Dermis microvascular lymphatic vessel endothelial cell (primary cell): ENCODE data around the gene DHRS4L2. TPM values are rescaled to one million over a fixed set of nuclear protein-coding genes. Genes with fewer than 3 reads are reported as not detected.
"Not testable (repeated sequence)": the region's sequence is repeated elsewhere in the genome, so short reads cannot be mapped to it uniquely, and the experiment has no call there.

ENCODE experiments used
- DNase-seq, 2 donors: peaks; one replicate each; pipeline versions ENCODE4 v3.0.0 to v3.0.0-alpha.2; 2010; ENCODE audit warnings: low read depth in 2 of 2
- total RNA-seq: library from RNA; depleted of rRNA; stranded (reverse); fragments of >200 nt; gene quantifications from 2 replicates; pipeline ENCODE4 v1.2.1, GENCODE V29; 2014

Gene DHRS4L2
- total RNA-seq: 14.0 and 19.6 TPM in 2 replicates

DNA sequence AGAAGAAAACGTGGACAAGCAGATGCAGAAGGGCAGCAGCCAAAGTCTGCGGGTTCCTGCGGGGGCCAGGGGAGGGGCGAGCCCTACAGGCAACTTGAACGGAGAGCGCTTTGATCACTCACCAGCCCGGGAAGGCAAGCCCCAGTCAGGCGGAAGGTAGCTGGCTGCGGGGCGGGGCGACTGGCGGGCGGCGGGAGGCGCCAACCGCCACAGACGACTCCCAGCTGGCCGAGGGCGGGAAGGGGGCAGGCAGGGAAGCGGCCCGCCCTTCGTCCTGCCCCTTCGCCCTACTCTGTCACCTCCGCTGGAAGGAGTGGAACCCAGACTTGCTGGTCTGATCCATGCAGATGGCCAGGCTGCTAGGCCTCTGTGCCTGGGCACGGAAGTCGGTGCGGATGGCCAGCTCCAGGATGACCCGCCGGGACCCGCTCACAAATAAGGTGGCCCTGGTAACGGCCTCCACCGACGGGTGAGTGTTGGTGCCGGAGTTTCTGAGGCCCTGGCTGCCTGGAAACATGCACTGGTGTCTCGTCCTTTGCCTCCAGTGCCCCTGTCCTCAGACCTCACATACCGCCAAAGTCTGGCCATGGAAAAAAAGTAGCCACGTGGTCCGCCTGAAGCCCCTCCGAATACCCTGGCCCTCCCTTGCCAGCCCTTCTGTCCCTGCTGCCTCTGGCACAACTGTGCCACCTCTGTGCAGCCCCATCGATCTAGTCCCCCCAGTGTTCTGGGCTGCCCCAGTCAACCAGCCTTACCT lies at the start of gene DHRS4L2:
TSS of gene DHRS4L2 (plus strand) at position 323 of the 757 bp plus-strand sequence. CDS start at position 342, 19 bp downstream.
- DNase-seq: peak in 1 of 2 donors; percentile 60

GRCh38 chr14:23939607-23940326 lies 49.0 kb upstream of the DHRS4L2 start:
- no peak for DNase-seq

- no peak for DNase-seq
Observed at GRCh38 chr14:23941230-23941629, 47.5 kb upstream of the DHRS4L2 start.

DNA sequence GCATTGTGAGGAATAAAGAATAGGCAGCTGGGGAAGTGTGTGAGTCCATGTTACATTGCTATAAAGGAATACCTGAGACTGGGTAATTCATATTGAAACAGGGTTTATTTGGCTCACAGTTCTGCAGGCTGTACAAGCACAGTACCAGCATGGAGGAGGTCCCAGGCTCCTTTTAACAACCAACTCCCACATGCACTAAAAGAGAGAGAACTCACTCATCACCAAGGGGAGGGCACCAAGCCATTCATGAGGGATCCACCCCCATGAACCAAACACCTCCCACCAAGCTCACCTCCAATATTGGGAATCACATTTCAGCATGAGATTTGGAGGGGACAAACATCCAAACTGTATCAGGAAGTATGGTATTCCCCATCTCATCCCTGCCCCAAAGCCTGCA lies 47.1 kb upstream of the DHRS4L2 start:
- DNase-seq: no peak

- no peak for DNase-seq
Observed at GRCh38 chr14:23942587-23942986, 46.1 kb upstream of the DHRS4L2 start.

DNA sequence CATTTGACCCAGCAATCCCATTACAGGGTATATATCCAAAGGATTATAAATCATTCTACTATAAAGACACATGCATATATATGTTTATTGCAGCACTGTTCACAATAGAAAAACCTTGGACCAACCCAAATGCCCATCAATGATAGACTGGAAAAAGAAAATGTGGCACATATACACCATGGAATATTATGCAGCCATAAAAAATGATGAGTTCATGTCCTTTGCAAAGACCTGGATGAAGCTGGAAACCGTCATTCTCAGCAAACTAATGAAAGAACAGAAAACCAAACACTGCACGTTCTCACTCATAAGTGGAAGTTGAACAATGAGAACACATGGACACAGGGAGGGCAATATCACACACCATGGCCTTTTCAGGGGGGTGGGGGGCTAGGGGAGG lies 39.7 kb upstream of the DHRS4L2 start:
- not testable (repeated sequence) for DNase-seq

DNA sequence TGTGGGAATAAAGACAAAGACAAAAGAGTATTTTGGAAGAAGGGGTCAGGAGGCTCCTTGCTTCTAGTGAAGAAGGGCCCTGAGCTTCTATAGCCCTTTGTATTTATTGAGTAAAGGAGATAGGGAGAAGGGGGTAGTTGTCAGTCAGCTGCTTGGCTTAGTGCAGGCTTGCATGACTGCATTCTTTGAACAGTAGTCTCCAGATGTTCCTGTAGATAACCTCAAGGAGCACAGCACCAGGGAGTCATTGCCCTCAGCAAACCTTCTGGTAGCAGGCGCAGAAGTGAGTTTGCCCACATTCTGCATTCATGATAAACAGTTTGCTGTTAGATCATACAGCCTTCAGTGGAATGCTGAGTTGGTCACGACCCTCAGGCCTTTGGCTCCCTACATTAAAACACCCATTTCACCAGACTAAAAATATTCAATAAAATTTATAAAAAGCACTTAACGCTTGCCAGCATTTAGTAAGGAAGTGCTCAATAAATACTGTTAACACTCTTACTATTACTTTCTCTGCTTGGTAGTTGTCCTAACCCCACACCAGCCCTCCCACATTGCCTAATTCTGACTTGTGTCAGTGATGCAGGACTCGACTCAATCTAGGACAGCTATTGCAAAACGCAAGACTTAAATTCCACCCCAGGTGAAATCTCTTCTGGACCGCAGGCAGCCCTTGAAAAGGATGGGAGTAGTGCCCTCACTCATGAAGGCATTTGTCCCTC lies 38.2 kb upstream of the DHRS4L2 start:
- DNase-seq: no peak

GRCh38 chr14:23951136-23951466 lies 37.6 kb upstream of the DHRS4L2 start:
- not testable (repeated sequence) for DNase-seq

DNA sequence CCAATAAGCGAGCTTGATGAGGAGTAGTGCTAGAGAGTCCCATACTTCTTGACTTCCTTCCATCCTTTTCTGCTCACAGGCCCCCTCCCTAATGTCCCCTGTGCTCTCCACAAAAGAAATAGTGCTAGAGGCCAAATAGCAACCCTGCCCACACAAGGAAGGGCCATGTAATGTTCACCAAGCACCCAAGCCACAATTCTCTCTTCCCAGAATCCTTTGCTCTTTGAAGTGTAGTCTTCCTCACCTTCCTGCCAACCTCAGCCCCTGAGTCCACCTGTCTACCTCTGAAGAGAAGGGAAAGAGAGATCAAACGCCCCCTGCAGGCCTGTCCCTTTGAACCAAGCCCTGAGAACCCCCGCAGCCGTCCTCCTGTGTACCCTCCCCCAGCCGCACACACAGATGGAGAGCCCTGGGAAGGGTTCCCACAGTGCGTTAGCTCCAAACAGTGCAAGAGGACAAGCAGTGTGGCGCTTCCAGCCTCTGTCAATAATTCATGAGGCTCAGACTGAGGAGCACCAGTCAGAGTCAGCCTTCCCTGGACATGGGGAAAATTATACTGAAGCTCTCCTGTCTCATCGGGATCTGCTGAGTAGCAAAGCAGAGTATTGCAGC lies 37.0 kb upstream of the DHRS4L2 start:
- no peak for DNase-seq

- not testable (repeated sequence) for DNase-seq
Observed at GRCh38 chr14:23953116-23953463, 35.6 kb upstream of the DHRS4L2 start.

- DNase-seq: peak; percentile 51 to 83
Observed at GRCh38 chr14:23953464-23954278, 35.1 kb upstream of the DHRS4L2 start, which contains the start of gene DHRS4. Gene DHRS4 (plus strand): TSS chr14:23953770. CDS start chr14:23953789, 19 bp downstream.

DNA sequence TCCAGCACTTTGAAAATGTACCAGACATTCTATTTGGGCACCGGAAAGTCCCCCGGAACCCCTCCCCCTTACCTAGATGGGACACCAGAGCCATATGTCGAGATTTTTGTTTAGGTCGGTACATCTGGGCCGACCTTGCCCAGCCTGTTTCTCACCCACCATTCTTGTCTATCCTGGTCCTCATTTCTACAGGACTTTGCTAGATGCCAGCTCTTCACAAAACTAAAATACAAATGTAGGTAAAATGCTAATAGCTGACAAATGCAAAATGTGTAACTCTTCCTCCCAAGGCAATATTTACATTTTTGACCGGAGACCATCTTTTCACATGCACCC lies 34.5 kb upstream of the DHRS4L2 start:
- DNase-seq: not testable (repeated sequence)

DNA sequence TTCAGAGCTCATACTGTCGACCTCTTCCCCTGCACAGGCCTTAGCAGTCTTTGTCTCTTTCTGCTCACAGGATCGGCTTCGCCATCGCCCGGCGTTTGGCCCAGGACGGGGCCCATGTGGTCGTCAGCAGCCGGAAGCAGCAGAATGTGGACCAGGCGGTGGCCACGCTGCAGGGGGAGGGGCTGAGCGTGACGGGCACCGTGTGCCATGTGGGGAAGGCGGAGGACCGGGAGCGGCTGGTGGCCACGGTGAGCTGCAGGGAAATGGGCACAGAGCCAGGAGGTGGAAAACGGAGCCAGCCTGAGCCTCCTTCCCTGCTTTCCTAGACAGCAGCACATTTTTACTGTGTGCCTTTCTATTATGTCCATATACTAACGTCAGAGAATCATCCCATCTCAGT lies 33.8 kb upstream of the DHRS4L2 start:
- not testable (repeated sequence) for DNase-seq

DNA sequence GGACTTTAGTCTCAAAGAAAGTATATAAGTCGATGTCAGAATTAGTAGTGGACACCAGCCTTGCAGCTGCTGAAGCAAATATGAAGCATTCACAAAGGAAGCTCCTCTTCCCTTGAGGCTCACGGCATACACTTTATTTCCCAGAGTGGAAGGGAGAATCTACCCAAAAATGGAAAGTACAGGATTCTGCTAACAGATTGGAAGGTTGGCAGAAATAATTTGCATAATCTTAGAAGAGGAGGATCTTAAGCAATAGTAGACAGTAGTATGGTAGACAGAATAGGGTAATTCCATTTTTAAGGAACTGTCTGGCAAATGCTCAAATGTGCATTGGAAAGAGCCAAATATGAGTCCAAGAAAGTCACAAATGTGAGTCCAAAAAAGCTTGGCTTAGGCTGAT lies 32.9 kb upstream of the DHRS4L2 start:
- not testable (repeated sequence) for DNase-seq

DNA sequence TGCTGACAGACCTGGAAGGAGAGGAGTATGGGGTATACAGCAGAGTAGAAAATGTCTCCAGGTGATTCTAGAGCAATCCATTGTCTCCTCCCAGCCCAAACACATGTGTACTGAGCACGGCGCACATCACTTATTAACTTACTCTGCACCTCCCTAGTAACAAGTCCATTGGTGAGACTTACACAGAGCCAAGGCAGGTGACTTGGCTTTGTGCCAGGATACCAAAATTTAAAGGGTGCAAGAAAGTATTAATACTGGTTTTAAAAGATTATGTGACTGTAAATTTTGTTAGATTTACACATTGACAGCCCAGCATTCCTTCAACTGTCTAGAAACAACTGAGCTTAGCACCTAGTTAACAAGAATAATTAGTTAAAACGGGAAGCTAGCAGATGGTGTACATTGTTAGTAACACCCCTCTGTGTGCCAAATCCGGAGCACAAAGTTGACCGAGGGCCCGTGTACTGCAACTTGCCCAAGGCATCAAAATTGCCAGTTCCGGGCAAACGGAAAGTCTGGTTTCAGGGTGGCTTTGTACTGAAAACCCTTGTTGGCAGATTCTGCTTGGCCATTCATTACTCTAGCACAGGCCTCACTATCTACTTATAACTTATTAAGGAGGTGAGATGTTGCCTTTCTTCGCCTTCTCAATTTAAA lies 30.7 kb upstream of the DHRS4L2 start:
- not testable (repeated sequence) for DNase-seq

GRCh38 chr14:23960899-23961298 lies 27.8 kb upstream of the DHRS4L2 start:
- DNase-seq: not testable (repeated sequence)

DNA sequence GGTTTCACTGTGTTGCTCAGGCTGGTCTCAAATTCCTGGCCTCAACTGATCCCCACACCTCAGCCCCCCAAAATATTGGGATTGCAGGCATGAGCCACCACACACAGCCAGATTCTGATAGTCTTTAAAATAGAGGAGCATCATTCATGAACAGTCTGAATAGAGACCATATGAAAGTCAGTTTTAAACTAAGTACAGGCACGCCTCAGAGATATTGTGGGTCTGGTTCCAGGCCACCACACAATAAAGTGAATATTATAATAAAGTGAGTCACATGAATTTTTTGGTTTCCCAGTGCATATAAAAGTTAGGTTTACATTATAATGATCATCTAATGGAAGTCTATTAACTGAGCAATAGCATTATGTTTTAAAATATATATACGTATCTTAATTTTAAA lies 27.0 kb upstream of the DHRS4L2 start:
- DNase-seq: not testable (repeated sequence)

DNA sequence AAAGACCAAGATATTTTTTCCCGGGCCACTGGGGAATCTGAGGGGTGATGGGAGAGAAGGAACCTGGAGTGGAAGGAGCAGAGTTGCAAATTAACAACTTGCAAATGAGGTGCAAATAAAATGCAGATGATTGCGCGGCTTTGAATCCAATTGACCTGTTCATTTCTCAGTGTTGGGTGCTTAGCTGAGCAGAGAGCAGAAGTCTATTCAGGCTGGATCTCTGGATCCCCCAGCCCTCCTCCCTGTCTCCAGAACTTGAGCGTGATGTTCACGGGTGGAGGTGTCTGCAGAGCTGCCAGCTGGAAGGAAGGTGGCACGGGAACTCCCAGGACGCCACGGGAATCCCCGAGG lies 19.6 kb upstream of the DHRS4L2 start:
- DNase-seq: not testable (repeated sequence)

GRCh38 chr14:23969481-23970282 lies 19.0 kb upstream of the DHRS4L2 start:
- DNase-seq: not testable (repeated sequence)

- DNase-seq: not testable (repeated sequence)
Observed at GRCh38 chr14:23970283-23970659, 18.5 kb upstream of the DHRS4L2 start.
